ENCODE measurements around the gene KCNAB1.

- TF ChIP-seq CTCF (IDR thresholded peaks at IDR 0.05 in 2 of 3, conservative IDR thresholded peaks at IDR 0.05 in 1 of 3; ENCODE audit: borderline replicate concordance in 1 of 3, insufficient read depth in 1 of 3, low read depth in 2 of 3, low read length in 2 of 3) (no peak), EGR1 (IDR thresholded peaks at IDR 0.05; ENCODE audit: low read depth) (no peak), MAX (IDR thresholded peaks at IDR 0.05) (no peak), POLR2A (IDR thresholded peaks at IDR 0.05; ENCODE audit: borderline replicate concordance, extremely low read depth, insufficient read depth, insufficient read length) (no peak)
Measured at GRCh38 chr3:156563900-156564682, 443.7 kb downstream of the KCNAB1 start.

All from HCT116 (cell line).